GM10266 (cell line): ENCODE data around the gene MYH14.

Source experiments
- DNase-seq: peaks from one replicate; pipeline ENCODE4 v3.0.0; 2012; ENCODE audit errors: extremely low spot score
- CTCF ChIP-seq: IDR thresholded peaks from 2 replicates; pipeline ENCODE4 v1.5.1; 2012; ENCODE audit warnings: mild to moderate bottlenecking, low read depth; ENCODE audit not compliant: control insufficient read depth, insufficient read depth; ENCODE audit errors: missing control alignments

Gene MYH14

GRCh38 chr19:50209131-50209530 is 5.7 kb downstream of the MYH14 start:
- DNase-seq, result no peak
- TF ChIP-seq CTCF, result no peak

DNA sequence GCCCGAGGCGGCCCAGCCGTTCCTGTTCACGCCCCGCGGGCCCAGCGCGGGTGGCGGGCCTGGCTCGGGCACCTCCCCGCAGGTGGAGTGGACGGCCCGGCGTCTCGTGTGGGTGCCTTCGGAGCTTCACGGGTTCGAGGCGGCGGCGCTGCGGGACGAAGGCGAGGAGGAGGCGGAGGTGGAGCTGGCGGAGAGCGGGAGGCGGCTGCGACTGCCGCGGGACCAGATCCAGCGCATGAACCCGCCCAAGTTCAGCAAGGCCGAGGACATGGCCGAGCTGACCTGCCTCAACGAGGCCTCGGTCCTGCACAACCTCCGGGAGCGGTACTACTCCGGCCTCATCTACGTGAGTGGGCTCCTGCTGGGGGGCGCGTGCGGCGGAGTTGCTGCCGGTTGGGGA is 7.0 kb downstream of the MYH14 start:
- no peak for TF ChIP-seq CTCF
- no peak for DNase-seq

DNA sequence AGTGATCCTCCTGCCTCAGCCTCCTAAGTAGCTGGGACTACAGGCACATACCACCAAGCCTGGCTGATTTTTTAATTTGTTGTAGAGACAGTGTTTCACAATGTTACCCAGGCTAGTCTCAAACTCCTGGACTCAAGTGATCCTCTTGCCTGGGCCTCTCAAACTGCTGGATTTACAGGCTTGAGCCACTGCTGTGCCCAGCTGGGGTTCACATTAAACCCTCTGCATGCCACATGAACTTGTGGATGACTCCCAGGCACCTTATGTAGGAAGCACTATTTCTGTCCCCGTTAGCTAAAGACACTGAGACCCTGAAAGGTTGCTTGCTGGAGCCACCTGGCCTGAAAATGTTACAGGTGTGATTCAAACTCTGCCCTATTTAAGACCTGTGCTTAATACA is 10.5 kb downstream of the MYH14 start:
- DNase-seq, result no peak
- no peak for TF ChIP-seq CTCF

GRCh38 chr19:50214699-50215543 is 11.5 kb downstream of the MYH14 start:
- no peak for DNase-seq
- TF ChIP-seq CTCF, result no peak

DNA sequence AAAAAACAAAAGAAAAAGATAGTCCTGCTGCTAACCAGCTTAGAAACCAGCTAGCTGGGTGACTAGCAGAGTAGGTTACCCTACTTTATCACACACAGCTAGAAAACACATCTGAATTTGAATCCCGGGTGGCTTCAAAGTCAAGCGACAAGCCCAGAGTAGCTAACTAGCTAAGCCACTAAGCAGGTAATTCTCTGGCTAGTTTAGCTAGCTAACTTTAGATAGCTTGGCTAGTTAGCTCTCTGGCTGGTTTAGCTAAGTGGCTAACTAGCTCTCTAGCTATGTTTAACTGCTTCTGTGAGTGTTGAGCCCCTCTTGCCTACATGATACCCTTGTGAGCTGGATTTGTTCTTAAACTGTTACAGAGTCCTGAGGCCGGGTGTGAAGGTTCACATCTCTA is 12.4 kb downstream of the MYH14 start:
- DNase-seq, result no peak
- TF ChIP-seq CTCF, result no peak

DNA sequence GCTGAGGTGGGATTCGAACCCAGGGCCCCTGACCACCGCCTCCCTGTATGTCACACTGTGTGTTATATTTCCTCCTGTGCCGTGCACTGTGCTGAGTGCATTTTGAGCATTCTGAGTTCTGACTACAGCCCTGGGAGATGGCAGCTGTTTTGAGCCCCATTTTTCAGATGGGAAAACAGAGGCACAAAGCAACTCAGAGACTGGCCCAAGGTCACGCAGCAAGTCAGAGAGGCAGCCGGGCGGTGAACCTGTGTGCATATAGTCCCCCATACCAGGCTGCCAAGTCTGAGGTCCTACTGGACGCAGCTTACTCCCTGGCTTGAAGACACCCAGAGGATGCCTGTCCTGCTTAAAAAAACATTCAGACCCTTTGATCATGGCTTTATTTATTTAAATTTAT is 17.7 kb downstream of the MYH14 start:
- no peak for DNase-seq
- TF ChIP-seq CTCF, result no peak

DNA sequence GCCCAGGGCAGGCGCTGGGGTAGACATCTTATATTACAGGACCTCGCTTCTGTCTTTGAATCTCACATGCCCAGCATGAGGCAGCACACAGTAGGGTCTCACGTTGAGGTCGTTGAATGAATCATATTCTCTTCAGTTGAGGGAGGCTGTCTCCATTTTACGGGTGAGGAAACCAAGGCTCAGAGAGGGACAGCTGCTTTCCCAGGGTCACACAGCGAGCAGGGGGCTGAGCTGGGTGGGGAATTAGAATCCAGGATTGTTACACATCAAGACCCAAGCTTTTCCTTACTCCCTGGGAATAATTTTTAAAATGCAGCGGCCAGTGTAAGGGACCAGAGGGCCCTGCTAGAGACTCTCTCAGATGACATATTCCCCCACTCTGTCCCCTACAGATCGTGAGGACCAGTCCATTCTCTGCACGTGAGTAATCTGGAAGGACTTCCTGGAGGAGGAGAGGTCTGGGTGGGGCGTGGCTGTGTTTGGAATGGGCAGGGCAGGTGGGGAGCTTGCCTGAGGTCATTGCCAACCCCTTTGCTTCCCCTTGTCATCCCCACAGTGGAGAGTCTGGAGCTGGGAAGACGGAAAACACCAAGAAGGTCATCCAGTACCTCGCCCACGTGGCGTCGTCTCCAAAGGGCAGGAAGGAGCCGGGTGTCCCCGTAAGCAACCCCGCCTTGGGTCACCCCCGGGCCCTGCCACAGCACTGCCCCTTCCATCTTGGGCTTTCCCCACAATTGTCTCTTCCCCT is 19.4 kb downstream of the MYH14 start:
- TF ChIP-seq CTCF, result no peak

More for the DNA sequence above, 19.4 kb downstream of the MYH14 start:
- DNase-seq, result no peak
